Brain microvascular endothelial cell (primary cell): ENCODE measurements around the gene MTX1.
A peak's percentile ranks its signal among the peaks of the same experiment; 100 is the strongest.

Experiments used
- DNase-seq: peaks from one replicate; pipeline ENCODE4 v3.0.0-alpha.2; 2020
- H3K27ac ChIP-seq: fragments of 250-450 bp; sonication (Bioruptor Pico); 2 replicates; pipeline ENCODE4 v1.5.1; 2020; ENCODE audit warnings: mild to moderate bottlenecking, moderate library complexity
- H3K27me3 ChIP-seq: fragments of 250-450 bp; sonication (Bioruptor Pico); replicated peaks from 2 replicates; pipeline ENCODE4 v1.5.1; 2020; ENCODE audit warnings: mild to moderate bottlenecking
- H3K36me3 ChIP-seq: fragments of 250-450 bp; sonication (Bioruptor Pico); replicated peaks from 2 replicates; pipeline ENCODE4 v1.5.1; 2020; ENCODE audit warnings: mild to moderate bottlenecking
- H3K4me3 ChIP-seq: 2 replicates; pipeline ENCODE4 v1.5.1; 2011; ENCODE audit warnings: low read depth, mild to moderate bottlenecking, control low read depth, low read length, moderate library complexity
- CTCF ChIP-seq: IDR thresholded peaks from 2 replicates; pipeline ENCODE4 v1.5.1; 2011; ENCODE audit warnings: low read depth, mild to moderate bottlenecking, moderate library complexity, low read length, control low read depth, inconsistent platforms; ENCODE audit errors: missing control alignments
- in situ Hi-C: cut with HindIII; loops from 2 replicates; pipeline ENCODE4 v1.10.0; 2017; ENCODE audit warnings: low sequenced_read_pairs, low pct_ligation_motif_present

The MTX1 gene

GRCh38 chr1:155261852-155262673 lies 53.6 kb downstream of the MTX1 start, which contains the start of gene SCAMP3:
TSS of gene SCAMP3 (minus strand) at chr1:155262360. CDS start at chr1:155262151, 209 bp downstream.
- peak; percentile 98 for DNase-seq
- H3K27ac ChIP-seq, result peak within 1 kb of the TSS; percentile 45
- no peak for TF ChIP-seq CTCF
- no peaks in the 10 kb centered on the region for H3K27me3 ChIP-seq
- peaks cover 38% of the 10 kb centered on the region for H3K36me3 ChIP-seq
- in situ Hi-C loops, result no loop called here
- peak within 1 kb of the TSS; percentile 94 for H3K4me3 ChIP-seq

DNA sequence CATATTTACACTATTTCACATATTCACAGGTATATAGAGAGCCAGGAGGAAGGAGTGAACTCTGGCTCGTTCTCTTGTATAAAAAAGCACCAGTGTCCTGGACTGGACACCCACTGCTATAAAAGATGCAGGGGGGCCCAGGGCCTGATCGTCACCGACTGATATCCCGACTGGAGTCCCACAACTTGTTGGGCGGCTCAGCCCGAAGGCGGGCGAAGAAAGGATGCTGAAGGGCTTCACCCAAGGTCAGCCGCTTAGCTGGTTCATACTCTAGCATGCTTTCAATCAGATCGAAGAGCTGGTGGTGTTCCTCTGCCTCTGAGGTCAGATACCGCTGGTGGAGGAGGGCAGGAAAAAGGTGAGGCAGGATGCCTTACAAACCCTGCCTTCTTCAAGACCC lies 54.6 kb downstream of the MTX1 start:
- H3K36me3 ChIP-seq, result peaks cover 48% of the 10 kb centered on the region
- in situ Hi-C loops, result no loop called here
- no peak for DNase-seq
- no peak overlapping the region for H3K4me3 ChIP-seq
- no peaks in the 10 kb centered on the region for H3K27me3 ChIP-seq
- TF ChIP-seq CTCF, result no peak
- no peak overlapping the region for H3K27ac ChIP-seq
